B cell (primary cell): ENCODE data around the gene HTR6. TPM values are rescaled to one million over a fixed set of nuclear protein-coding genes. Genes with fewer than 3 reads are reported as not detected.

Experiments used
- ATAC-seq: fragments of 200-7000 bp; cut with Tn5 transposase; one replicate; pipeline ENCODE4 v1.10.0; 2021; ENCODE audit warnings: low read depth, mild to moderate bottlenecking, moderate number of reproducible peaks, moderate library complexity
- CTCF ChIA-PET: fragments of 350-600 bp; sonication (Branson Sonifier 250); formaldehyde crosslinking; loops from one replicate; lab custom pipeline; 2021; ENCODE audit warnings: antibody characterized with exemption, inconsistent platforms; lab: Charles Lee
- POLR2A ChIA-PET: fragments of 350-600 bp; sonication (Branson Sonifier 250); formaldehyde crosslinking; loops from one replicate; lab custom pipeline; 2021; ENCODE audit warnings: antibody characterized with exemption; lab: Charles Lee
- DNase-seq: peaks from one replicate; pipeline ENCODE4 v3.0.0; 2013
- H2AFZ ChIP-seq: 2 replicates; pipeline ENCODE4 v1.6.1; 2012; ENCODE audit warnings: mild to moderate bottlenecking, low read depth, low read length; ENCODE audit not compliant: insufficient read depth, poor library complexity, severe bottlenecking
- H3K27ac ChIP-seq, 2 donors: 1 replicate in 1 of 2; 2 replicates in 1 of 2; pipeline ENCODE4 v1.5.1; 2012 to 2013; ENCODE audit warnings: low read length in 2 of 2, mild to moderate bottlenecking in 2 of 2, moderate library complexity in 1 of 2
- H3K27me3 ChIP-seq, 4 experiments: fragments of 200-600 bp in 1 of 4; sonication (generic) in 1 of 4; replicated peaks in 1 of 4; 1 replicate in 2 of 4; 2 replicates in 2 of 4; pipeline versions ENCODE4 v1.6.1 to v1.7.0; 2013 to 2016; ENCODE audit warnings: low read length in 3 of 4, mild to moderate bottlenecking in 2 of 4, mixed read lengths in 1 of 4, moderate library complexity in 1 of 4; ENCODE audit not compliant: insufficient read depth in 4 of 4, control insufficient read depth in 3 of 4; ENCODE audit errors: control extremely low read depth in 1 of 4
- H3K36me3 ChIP-seq, 2 experiments: replicated peaks in 1 of 2; 1 replicate in 1 of 2; 2 replicates in 1 of 2; pipeline versions ENCODE4 v1.6.1 to v1.7.1; 2013; ENCODE audit warnings: low read length in 1 of 2; ENCODE audit not compliant: insufficient read depth in 2 of 2, control insufficient read depth in 1 of 2; ENCODE audit errors: control extremely low read depth in 1 of 2, extremely low read depth in 1 of 2
- H3K4me1 ChIP-seq, 2 donors: fragments of 200-600 bp in 1 of 2; sonication (generic) in 1 of 2; 1 replicate in 1 of 2; 2 replicates in 1 of 2; pipeline versions ENCODE4 v1.5.1 to v1.6.1; 2013 to 2017; ENCODE audit warnings: low read length in 2 of 2; ENCODE audit not compliant: control insufficient read depth in 2 of 2, insufficient read depth in 2 of 2
- H3K4me2 ChIP-seq: replicated peaks from 2 replicates; pipeline ENCODE3; 2012; ENCODE audit warnings: mild to moderate bottlenecking, low read depth, low read length; ENCODE audit not compliant: poor library complexity, severe bottlenecking
- H3K4me3 ChIP-seq, 5 experiments: fragments of 200-600 bp in 1 of 5; sonication (generic) in 1 of 5; 1 replicate in 3 of 5; 2 replicates in 2 of 5; pipeline versions ENCODE4 v1.5.1 to v1.7.0; 2011 to 2016; ENCODE audit warnings: low read length in 4 of 5, mild to moderate bottlenecking in 4 of 5, low read depth in 2 of 5, control low read depth in 1 of 5, moderate library complexity in 1 of 5; ENCODE audit not compliant: insufficient read depth in 1 of 5; ENCODE audit errors: control extremely low read depth in 1 of 5, extremely low read depth in 1 of 5
- H3K79me2 ChIP-seq: fragments of 200-600 bp; sonication (generic); one replicate; pipeline ENCODE4 v1.6.0; 2016; ENCODE audit warnings: low read length; ENCODE audit not compliant: control insufficient read depth, insufficient read depth
- H3K9ac ChIP-seq: fragments of 200-600 bp; sonication (generic); 2 replicates; pipeline ENCODE4 v1.6.1; 2017; ENCODE audit warnings: mild to moderate bottlenecking, low read length, moderate library complexity
- H3K9me3 ChIP-seq, 3 donors: one replicate each; pipeline versions ENCODE4 v1.6.1 to v1.7.1; 2013; ENCODE audit warnings: low read length in 2 of 3; ENCODE audit not compliant: control insufficient read depth in 2 of 3, insufficient read depth in 1 of 3; ENCODE audit errors: control extremely low read depth in 1 of 3
- H4K20me1 ChIP-seq: 2 replicates; pipeline ENCODE4 v1.6.0; 2012; ENCODE audit warnings: mild to moderate bottlenecking, low read length; ENCODE audit not compliant: insufficient read depth, control insufficient read depth, poor library complexity, severe bottlenecking
- H3K27ac Mint-ChIP-seq: one replicate; pipeline ENCODE4 v1.8.0; 2021; ENCODE audit warnings: mixed read lengths
- H3K27me3 Mint-ChIP-seq: one replicate; pipeline ENCODE4 v1.8.0; 2021; ENCODE audit warnings: mixed read lengths
- H3K4me1 Mint-ChIP-seq: one replicate; pipeline ENCODE4 v1.8.0; 2021; ENCODE audit warnings: mixed read lengths
- H3K4me3 Mint-ChIP-seq: one replicate; pipeline ENCODE4 v1.8.0; 2021; ENCODE audit warnings: mixed read lengths
- H3K9me3 Mint-ChIP-seq: one replicate; pipeline ENCODE4 v1.8.0; 2022; ENCODE audit warnings: mixed read lengths; ENCODE audit not compliant: insufficient read depth
- EZH2 ChIP-seq: IDR thresholded peaks from 2 replicates; pipeline ENCODE4 v1.6.1; 2012; ENCODE audit warnings: borderline replicate concordance, low read depth, mild to moderate bottlenecking, moderate library complexity, low read length; ENCODE audit not compliant: insufficient read depth, poor library complexity, severe bottlenecking
- WGBS: methylation state at CpG from one replicate; pipeline ENCODE4 v1.1.5; 2013; ENCODE audit warnings: missing lambda C conversion rate; ENCODE audit not compliant: insufficient coverage; 5-methylcytosine and 5-hydroxymethylcytosine counted together
- intact Hi-C: fragments of 100-400 bp; cut with micrococcal nuclease; formaldehyde crosslinking; loops from one replicate; pipeline ENCODE4 v1.10.0; 2022
- polyA plus RNA-seq: library from polyadenylated mRNA; depleted of rRNA; stranded (reverse); fragments of >200 nt; gene quantifications from 2 replicates; pipeline ENCODE4 v1.2.3, GENCODE V29; 2012
- total RNA-seq, 2 donors: library from RNA; stranded (reverse); fragments of 120-200 nt in 1 of 2; gene quantifications; 1 replicate in 1 of 2; 2 replicates in 1 of 2; pipeline versions ENCODE4 v1.2.3 to v1.2.4, GENCODE V29; 2013 to 2022
- TF ChIP-seq, protein P1 (sequence below): fragments of 200-600 bp; IDR thresholded peaks from one replicate; pipeline ENCODE4 v1.8.0; 2022; ENCODE audit warnings: antibody characterized with exemption, mild to moderate bottlenecking

Gene HTR6
- total and polyA plus RNA-seq, 2 donors (not counting 1 experiment from before 2014, with no cell fraction given), result not detected

GRCh38 chr1:19676438-19676922, 11.8 kb downstream of the HTR6 start:
- no peaks in the 10 kb centered on the region for H3K9me3 ChIP-seq
- no peaks in the 10 kb centered on the region for H3K79me2 ChIP-seq
- H3K9me3 Mint-ChIP-seq, result no peaks in the 10 kb centered on the region
- peaks cover 27% of the 10 kb centered on the region for H3K27me3 Mint-ChIP-seq
- H3K27ac Mint-ChIP-seq, result no peak overlapping the region
- TF ChIP-seq, protein P1, sequence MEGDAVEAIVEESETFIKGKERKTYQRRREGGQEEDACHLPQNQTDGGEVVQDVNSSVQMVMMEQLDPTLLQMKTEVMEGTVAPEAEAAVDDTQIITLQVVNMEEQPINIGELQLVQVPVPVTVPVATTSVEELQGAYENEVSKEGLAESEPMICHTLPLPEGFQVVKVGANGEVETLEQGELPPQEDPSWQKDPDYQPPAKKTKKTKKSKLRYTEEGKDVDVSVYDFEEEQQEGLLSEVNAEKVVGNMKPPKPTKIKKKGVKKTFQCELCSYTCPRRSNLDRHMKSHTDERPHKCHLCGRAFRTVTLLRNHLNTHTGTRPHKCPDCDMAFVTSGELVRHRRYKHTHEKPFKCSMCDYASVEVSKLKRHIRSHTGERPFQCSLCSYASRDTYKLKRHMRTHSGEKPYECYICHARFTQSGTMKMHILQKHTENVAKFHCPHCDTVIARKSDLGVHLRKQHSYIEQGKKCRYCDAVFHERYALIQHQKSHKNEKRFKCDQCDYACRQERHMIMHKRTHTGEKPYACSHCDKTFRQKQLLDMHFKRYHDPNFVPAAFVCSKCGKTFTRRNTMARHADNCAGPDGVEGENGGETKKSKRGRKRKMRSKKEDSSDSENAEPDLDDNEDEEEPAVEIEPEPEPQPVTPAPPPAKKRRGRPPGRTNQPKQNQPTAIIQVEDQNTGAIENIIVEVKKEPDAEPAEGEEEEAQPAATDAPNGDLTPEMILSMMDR, result no peak
- no peak for TF ChIP-seq EZH2
- DNase-seq (no peak), ATAC-seq (no peak)
- H3K27me3 ChIP-seq, result peaks cover 0 to 19% (median 1%) of the 10 kb centered on the region in 4 experiments
- ChIA-PET CTCF (interaction anchor here (0.8 to 1.2 kb wide), 2 partner anchors 8 to 38 kb away, joined by 3 read pairs; no protein-coding TSS in a partner anchor), POLR2A (no interaction called here)
- WGBS, result 71% methylated on average over 7 of the region's 13 CpGs
- H3K4me2 ChIP-seq, result no peak overlapping the region
- intact Hi-C loops, result no loop called here
- H3K36me3 ChIP-seq, result no peaks in the 10 kb centered on the region
- H3K4me1 ChIP-seq, result no peaks in the 10 kb centered on the region
- H3K4me3 Mint-ChIP-seq, result no peak overlapping the region
- no peak overlapping the region for H3K9ac ChIP-seq
- no peak overlapping the region for H3K4me3 ChIP-seq
- no peaks in the 10 kb centered on the region for H4K20me1 ChIP-seq
- H3K4me1 Mint-ChIP-seq, result no peaks in the 10 kb centered on the region
- H3K27ac ChIP-seq, result no peak overlapping the region
- no peak overlapping the region for H2AFZ ChIP-seq

- no peaks in the 10 kb centered on the region for H3K79me2 ChIP-seq
- 84% methylated on average over 8 of the region's 11 CpGs for WGBS
These were observed 13.8 kb downstream of the HTR6 start for GRCh38 chr1:19678493-19678892.

More at GRCh38 chr1:19678493-19678892, 13.8 kb downstream of the HTR6 start:
- Histone ChIP-seq H3K4me1 (no peaks in the 10 kb centered on the region), H3K9ac (no peak overlapping the region), H3K4me3 (no peak overlapping the region), H2AFZ (no peak overlapping the region), H3K27me3 (peaks cover 0 to 9% (median 1%) of the 10 kb centered on the region in 4 experiments), H4K20me1 (no peaks in the 10 kb centered on the region), H3K9me3 (no peaks in the 10 kb centered on the region), H3K27ac (no peak overlapping the region), H3K4me2 (no peak overlapping the region), H3K36me3 (no peaks in the 10 kb centered on the region)
- TF ChIP-seq, protein P1, result no peak
- TF ChIP-seq EZH2, result no peak
- Mint-ChIP-seq H3K9me3 (no peaks in the 10 kb centered on the region), H3K4me1 (no peaks in the 10 kb centered on the region), H3K27ac (no peak overlapping the region), H3K4me3 (no peak overlapping the region), H3K27me3 (peaks cover 24% of the 10 kb centered on the region)
- intact Hi-C loops, result no loop called here
- CTCF ChIA-PET, result interaction anchor here (0.6 to 1.5 kb wide), 4 partner anchors 17 to 296 kb away, joined by 3 to 4 read pairs (median 3); no protein-coding TSS in a partner anchor
- DNase-seq, result no peak
- ATAC-seq, result no peak
- POLR2A ChIA-PET, result no interaction called here
